HG03575 (cell line): Measurements from ENCODE around the gene TNRC6A.
"Not testable (repeated sequence)": the region's sequence is repeated elsewhere in the genome, so short reads cannot be mapped to it uniquely, and the experiment has no call there.

Experiments
- ATAC-seq: cut with Tn5 transposase; IDR thresholded peaks from one replicate; pipeline ENCODE4 v1.9.1; 2021; ENCODE audit not compliant: unreplicated experiment, insufficient number of reproducible peaks, low FRiP score; ENCODE audit errors: extremely low read depth

The TNRC6A gene

DNA sequence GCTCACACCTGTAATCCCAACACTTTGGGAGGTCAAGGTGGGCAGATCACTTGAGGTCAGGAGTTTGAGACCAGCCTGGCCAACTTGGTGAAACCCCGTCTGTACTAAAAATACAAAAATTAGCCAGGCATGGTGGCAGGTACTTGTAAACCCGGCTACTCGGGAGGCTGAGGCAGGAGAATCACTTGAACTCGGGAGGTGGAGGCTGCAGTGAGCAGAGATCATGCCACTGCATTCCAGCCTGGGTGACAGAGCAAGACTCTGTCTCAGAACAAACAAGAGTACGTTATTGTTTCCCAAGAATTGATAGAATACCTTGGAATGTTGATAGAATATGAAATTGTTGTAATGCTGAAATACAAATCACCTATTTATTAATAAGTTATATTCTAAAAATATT, 20.4 kb downstream of the TNRC6A start:
- not testable (repeated sequence) for ATAC-seq

GRCh38 chr16:24753000-24753399, 23.5 kb downstream of the TNRC6A start:
- no peak for ATAC-seq

DNA sequence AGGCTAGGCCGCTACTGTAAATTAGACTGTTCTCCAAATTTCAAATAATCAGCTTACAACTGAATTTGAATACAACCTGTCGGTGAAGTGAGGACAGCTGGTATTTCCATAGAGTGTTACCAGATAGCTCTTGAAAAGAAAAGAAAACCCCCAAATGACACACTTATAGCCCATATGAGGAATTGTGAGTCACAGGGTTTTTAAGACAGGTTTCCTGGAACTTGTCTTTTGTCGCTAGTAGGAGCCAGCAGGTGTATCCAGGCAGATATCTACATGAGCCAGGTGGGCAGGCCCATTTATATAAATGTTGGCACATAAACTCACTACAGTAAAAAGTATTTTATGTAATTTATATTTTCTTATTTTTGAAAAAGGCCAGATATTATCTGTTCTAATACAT, 24.0 kb downstream of the TNRC6A start:
- no peak for ATAC-seq

GRCh38 chr16:24754543-24754942, 25.1 kb downstream of the TNRC6A start:
- no peak for ATAC-seq

DNA sequence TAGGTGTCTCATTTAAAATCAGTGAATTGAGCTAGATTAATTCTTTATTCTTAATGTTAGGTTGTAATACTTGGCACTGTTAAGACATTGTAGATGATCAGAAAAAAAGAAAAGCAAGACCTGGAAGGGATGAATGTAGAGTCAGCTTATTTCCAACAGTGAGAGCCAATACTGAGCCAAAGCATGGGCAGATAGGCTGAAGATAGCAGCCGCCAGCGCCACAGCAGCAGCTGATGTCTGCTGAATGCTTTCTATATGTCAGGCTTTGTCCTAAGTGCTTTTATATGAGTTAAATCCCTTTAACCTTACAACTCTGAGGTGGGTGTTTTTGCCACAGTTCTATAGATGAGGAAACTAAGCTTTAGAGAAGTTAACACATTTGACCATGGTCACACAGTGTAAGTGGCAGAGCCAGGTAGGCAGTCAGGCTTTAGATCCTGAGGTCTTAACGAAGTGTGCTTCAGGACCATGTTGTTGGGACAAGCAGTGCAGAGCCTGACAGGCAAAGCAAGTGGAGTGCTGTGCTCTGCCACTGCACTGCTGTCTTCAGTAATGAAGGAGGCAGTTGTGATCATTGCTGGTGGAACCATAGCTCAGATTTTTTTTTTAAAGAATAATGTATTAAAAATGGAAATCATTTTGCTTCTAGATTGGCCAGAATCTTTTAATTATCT, 25.9 kb downstream of the TNRC6A start:
- no peak for ATAC-seq

DNA sequence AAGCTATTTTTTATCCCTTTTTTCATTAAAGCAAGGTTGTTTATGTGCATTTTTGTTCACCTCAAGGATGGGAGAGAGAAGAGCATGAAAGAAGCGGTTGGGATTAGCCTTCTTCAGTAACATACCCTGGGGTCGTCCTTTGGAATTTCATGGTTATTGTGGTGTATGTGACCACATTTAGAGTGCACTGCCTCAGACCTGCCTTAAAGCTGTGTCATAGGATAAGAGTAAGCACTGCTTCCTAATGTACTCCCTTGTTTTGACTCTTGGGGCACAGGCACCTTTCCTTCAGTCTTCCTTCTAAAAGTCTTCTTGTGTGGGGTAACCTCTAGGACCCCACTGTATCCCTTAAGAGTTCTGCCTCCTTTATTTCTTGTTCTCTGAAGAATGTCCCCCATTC, 28.9 kb downstream of the TNRC6A start:
- no peak for ATAC-seq

- ATAC-seq: no peak
Observed at GRCh38 chr16:24759006-24759405, 29.6 kb downstream of the TNRC6A start.

DNA sequence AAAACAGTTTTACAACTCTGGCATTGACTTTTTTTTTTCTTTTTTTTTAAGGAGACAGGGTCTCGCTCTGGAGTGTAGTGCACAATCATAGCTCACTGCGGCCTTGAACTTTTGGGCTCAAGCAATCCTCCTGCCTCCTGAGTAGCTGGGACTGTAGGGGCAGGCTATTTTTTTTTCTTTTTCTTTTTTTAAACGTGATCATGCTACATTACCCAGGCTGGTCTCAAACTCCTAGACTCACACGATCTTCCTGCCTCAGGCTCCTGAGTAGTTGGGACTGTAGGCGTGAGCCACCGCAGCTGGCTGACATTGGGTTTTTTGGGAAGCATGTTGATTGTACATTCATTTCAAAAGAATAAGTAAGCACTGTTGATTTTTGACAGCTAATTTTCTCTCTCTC, 32.1 kb downstream of the TNRC6A start:
- ATAC-seq: no peak

GRCh38 chr16:24764916-24765315, 35.5 kb downstream of the TNRC6A start:
- ATAC-seq: no peak

DNA sequence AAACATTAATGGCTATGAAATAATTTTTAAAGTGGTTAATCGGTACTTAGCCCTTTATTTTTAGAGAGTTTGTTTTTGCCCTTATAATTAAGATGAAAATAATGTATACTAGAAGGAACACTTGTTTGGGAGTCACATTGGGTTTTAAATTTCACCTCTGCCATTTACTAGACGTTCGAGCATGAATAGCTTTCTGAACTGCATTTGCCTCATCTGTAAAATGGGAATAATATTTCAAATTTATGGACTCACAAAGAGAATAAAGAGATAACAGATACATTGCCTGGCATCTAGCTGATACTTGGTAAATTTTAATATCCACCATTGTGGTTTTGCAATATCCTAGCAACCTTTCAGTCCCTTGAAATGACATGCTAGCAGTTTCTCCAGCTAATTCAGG, 36.6 kb downstream of the TNRC6A start:
- no peak for ATAC-seq

DNA sequence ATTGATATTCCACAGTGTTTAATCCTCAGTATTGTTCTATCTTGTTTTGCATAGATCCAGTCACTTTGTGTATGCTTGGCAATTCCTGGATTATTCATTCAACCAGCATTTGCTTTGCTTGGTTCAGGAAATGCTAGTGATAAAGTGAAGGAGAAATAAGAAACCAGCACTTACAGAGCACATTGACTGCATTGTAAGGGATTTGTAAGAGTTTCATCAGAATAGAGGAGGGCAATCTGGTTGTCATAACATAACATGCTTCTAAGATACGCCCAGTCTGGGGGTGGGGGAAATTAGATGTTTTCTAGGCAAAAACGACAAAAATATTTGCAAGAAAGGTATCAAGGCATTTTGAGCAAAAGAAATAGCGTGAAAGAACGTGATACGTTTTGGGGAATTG, 40.4 kb downstream of the TNRC6A start:
- no peak for ATAC-seq

GRCh38 chr16:24771132-24771778, 41.8 kb downstream of the TNRC6A start:
- no peak for ATAC-seq

- ATAC-seq: no peak
Observed at GRCh38 chr16:24771779-24772157, 42.3 kb downstream of the TNRC6A start.

GRCh38 chr16:24773771-24774427, 44.4 kb downstream of the TNRC6A start:
- ATAC-seq: no peak

- no peak for ATAC-seq
Observed at GRCh38 chr16:24774510-24774909, 45.1 kb downstream of the TNRC6A start.

DNA sequence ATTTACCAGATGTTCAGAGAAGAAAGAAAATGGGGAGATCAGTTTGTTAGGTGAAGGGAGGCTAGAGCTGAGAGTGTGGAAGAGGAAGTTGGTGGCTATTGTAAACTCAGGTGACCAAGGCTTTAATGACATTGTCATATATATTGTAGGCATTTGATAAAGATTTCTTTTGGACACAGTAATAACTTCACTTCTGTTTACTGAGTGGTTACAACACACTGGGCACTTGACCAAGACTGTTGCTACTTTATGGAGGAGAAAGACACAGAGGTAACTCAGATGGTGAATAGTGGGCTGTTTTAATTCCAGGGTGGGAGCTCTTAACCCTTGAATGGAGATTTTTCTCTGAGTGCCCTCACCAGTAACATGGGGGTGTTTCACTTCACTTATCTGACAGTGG, 46.0 kb downstream of the TNRC6A start:
- no peak for ATAC-seq

DNA sequence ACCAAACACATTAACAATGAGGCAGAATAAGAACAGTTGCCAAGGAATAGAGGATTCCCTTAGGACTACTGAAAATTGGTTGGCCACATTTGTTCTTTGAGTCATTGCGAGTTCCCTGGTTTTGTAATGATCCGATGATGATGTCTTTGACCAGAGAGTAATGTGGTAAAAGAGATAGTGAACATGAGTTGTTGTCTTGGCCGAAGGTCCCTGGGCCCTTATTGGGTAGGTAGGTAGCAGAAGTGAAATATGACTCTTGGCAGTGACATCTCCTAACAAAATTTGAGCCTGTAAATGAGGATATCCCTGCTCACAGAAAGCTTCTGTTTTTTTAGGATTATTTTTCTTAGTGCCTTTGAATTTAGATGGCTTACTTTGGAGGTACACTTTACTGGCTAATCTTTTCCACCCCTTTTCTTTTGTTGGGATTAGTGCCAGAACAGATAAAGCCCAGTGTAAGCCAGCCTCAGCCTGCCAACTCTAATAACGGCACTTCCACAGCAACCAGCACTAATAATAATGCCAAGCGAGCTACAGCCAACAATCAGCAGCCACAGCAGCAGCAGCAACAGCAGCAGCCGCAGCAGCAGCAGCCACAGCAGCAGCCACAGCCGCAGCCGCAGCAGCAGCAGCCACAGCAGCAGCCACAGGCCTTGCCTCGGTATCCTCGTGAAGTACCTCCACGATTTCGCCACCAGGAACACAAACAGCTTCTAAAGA, 47.2 kb downstream of the TNRC6A start:
- no peak for ATAC-seq

- ATAC-seq: no peak
Observed at GRCh38 chr16:24778671-24779070, 49.2 kb downstream of the TNRC6A start.

DNA sequence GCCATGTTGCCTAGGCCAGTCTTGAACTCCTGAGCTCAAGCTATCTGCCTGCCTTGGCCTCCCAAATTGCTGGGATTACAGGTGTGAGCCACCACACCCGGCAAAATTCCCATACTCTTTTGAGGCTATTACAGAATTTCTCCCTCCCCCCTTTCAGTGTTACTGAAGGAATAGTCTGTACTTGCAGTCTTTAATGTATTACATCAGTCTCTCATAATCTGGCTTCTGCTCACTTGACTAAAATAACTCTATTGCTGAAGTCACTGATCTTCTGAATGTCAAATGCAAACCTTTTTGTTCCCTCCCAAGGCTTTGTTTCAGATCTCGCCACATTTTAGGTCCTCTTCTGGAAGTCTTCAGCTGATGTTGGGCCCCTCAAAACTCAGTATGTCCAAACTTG, 51.8 kb downstream of the TNRC6A start:
- ATAC-seq: no peak

DNA sequence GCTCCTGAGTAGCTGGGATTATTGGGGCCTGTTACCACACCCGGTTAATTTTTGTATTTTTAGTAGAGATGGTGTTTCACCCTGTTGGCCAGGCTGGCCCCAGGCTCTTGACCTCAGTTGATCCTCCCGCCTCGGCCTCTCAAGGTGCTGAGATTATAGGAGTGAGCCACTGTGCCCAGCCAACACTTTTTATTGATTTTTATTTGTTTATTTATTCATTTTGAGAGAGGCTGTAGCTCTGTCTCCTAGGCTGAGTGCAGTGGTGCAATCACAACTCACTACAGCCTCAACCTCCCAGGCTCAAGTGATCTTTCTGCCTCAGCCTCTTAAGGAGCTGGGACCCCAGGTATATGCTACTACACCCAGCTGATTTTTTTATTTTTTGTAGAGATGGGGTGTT, 54.7 kb downstream of the TNRC6A start:
- ATAC-seq: no peak
